ENCODE results near the gene HMGXB4.
A peak's percentile ranks its signal among the peaks of the same experiment; 100 is the strongest.

HMGXB4 gene

GRCh38 chr22:35288116-35288515 is 30.8 kb downstream of the HMGXB4 start:
- TF ChIP-seq CTCF (IDR thresholded peaks at IDR 0.05) = no peak
- no peak for DNase-seq (ENCODE audit: low spot score)
- no peak overlapping the region for H3K27ac ChIP-seq
- H3K4me3 ChIP-seq = no peak overlapping the region

GRCh38 chr22:35292786-35293185 is 35.5 kb downstream of the HMGXB4 start:
- Histone ChIP-seq H3K4me3 (no peak overlapping the region), H3K27ac (no peak overlapping the region)
- no peak for DNase-seq (ENCODE audit: low spot score)
- no peak for TF ChIP-seq CTCF (IDR thresholded peaks at IDR 0.05)

GRCh38 chr22:35296051-35296450 is 38.8 kb downstream of the HMGXB4 start:
- no peak for DNase-seq (ENCODE audit: low spot score)
- Histone ChIP-seq H3K27ac (no peak overlapping the region), H3K4me3 (no peak overlapping the region)
- TF ChIP-seq CTCF (IDR thresholded peaks at IDR 0.05) = no peak

GRCh38 chr22:35299217-35299672 is 42.0 kb downstream of the HMGXB4 start:
- no peak for DNase-seq (ENCODE audit: low spot score)
- H3K4me3 ChIP-seq = peak overlapping the region; percentile 77
- TF ChIP-seq CTCF (IDR thresholded peaks at IDR 0.05) = no peak
- H3K27ac ChIP-seq = peak overlapping the region; percentile 87 to 98

GRCh38 chr22:35299673-35300499 is 42.6 kb downstream of the HMGXB4 start, which contains the start of gene TOM1:
Gene TOM1 (plus strand): TSS chr22:35299894. CDS start chr22:35299929, 35 bp downstream.
- DNase-seq (ENCODE audit: low spot score) = peak; percentile 97
- H3K4me3 ChIP-seq = peak within 1 kb of the TSS; percentile 77
- TF ChIP-seq CTCF (IDR thresholded peaks at IDR 0.05) = no peak

GRCh38 chr22:35301372-35301874 is 44.1 kb downstream of the HMGXB4 start:
- Histone ChIP-seq H3K4me3 (peak overlapping the region; percentile 77), H3K27ac (peak overlapping the region in 1 of 2 donors; percentile 65)
- DNase-seq (ENCODE audit: low spot score) = no peak
- TF ChIP-seq CTCF (IDR thresholded peaks at IDR 0.05) = no peak

More at GRCh38 chr22:35299673-35300499, 42.6 kb downstream of the HMGXB4 start, which contains the start of gene TOM1:
- H3K27ac ChIP-seq = peak within 1 kb of the TSS; percentile 87 to 98
